CD14-positive monocyte (primary cell): Measurements from ENCODE around the gene CTSD. TPM values are rescaled to one million over a fixed set of nuclear protein-coding genes. Genes with fewer than 3 reads are reported as not detected.
A peak's percentile ranks its signal among the peaks of the same experiment; 100 is the strongest.

ENCODE experiments used
- DNase-seq, 3 donors: peaks; one replicate each; pipeline ENCODE4 v3.0.0-alpha.2; 2011 to 2022
- H2AFZ ChIP-seq: 2 replicates; pipeline ENCODE4 v1.6.0; 2012; ENCODE audit warnings: mild to moderate bottlenecking, low read depth, low read length, inconsistent platforms; ENCODE audit not compliant: insufficient read depth, poor library complexity, severe bottlenecking
- H3K27ac ChIP-seq, 2 donors: 1 replicate in 1 of 2; 2 replicates in 1 of 2; pipeline ENCODE4 v1.5.1; 2012 to 2013; ENCODE audit warnings: low read length in 2 of 2, control low read depth in 1 of 2, inconsistent platforms in 1 of 2, low read depth in 1 of 2, mild to moderate bottlenecking in 1 of 2
- H3K27me3 ChIP-seq, 2 donors: one replicate each; pipeline versions ENCODE4 v1.6.0 to v1.6.1; 2011 to 2013; ENCODE audit warnings: low read length in 2 of 2; ENCODE audit not compliant: control insufficient read depth in 2 of 2, insufficient read depth in 2 of 2
- H3K36me3 ChIP-seq, 2 donors: replicated peaks in 1 of 2; 1 replicate in 1 of 2; 2 replicates in 1 of 2; pipeline versions ENCODE4 v1.5.1 to v1.6.1; 2012 to 2013; ENCODE audit warnings: low read length in 2 of 2, control low read depth in 1 of 2, inconsistent platforms in 1 of 2, mild to moderate bottlenecking in 1 of 2; ENCODE audit not compliant: insufficient read depth in 2 of 2, control insufficient read depth in 1 of 2
- H3K4me1 ChIP-seq, 2 donors: 1 replicate in 1 of 2; 2 replicates in 1 of 2; pipeline versions ENCODE4 v1.5.1 to v1.6.1; 2012 to 2013; ENCODE audit warnings: low read length in 2 of 2, control low read depth in 1 of 2, inconsistent platforms in 1 of 2, mild to moderate bottlenecking in 1 of 2, moderate library complexity in 1 of 2; ENCODE audit not compliant: insufficient read depth in 2 of 2, control insufficient read depth in 1 of 2
- H3K4me2 ChIP-seq: replicated peaks from 2 replicates; pipeline ENCODE3; 2012; ENCODE audit warnings: low read length, moderate library complexity, mild to moderate bottlenecking; ENCODE audit not compliant: poor library complexity, severe bottlenecking; ENCODE audit errors: extremely low read depth
- H3K4me3 ChIP-seq, 3 experiments: fragments of 200-600 bp in 1 of 3; sonication (generic) in 1 of 3; replicated peaks in 1 of 3; 1 replicate in 2 of 3; 2 replicates in 1 of 3; pipeline ENCODE4 v1.5.1; 2011 to 2013; ENCODE audit warnings: low read length in 3 of 3, mild to moderate bottlenecking in 3 of 3, control low read depth in 2 of 3, low read depth in 2 of 3, inconsistent platforms in 1 of 3, moderate library complexity in 1 of 3
- H3K79me2 ChIP-seq: 2 replicates; pipeline ENCODE4 v1.6.0; 2012; ENCODE audit warnings: mild to moderate bottlenecking, control low read depth, inconsistent platforms, low read length, moderate library complexity; ENCODE audit not compliant: insufficient read depth
- H3K9ac ChIP-seq: 2 replicates; pipeline ENCODE4 v1.6.0; 2017; ENCODE audit warnings: low read length, mild to moderate bottlenecking; ENCODE audit not compliant: insufficient read depth, poor library complexity, severe bottlenecking
- H3K9me3 ChIP-seq, 2 donors: replicated peaks in 1 of 2; 1 replicate in 1 of 2; 2 replicates in 1 of 2; pipeline versions ENCODE4 v1.5.1 to v1.6.1; 2012 to 2013; ENCODE audit warnings: low read length in 2 of 2, control low read depth in 1 of 2; ENCODE audit not compliant: control insufficient read depth in 1 of 2, insufficient read depth in 1 of 2
- H4K20me1 ChIP-seq: 2 replicates; pipeline ENCODE4 v1.6.0; 2012; ENCODE audit warnings: mild to moderate bottlenecking, low read length, control low read depth, moderate library complexity; ENCODE audit not compliant: insufficient read depth
- H3K27ac Mint-ChIP-seq, 7 donors: one replicate each; pipeline ENCODE4 v1.8.0; 2020; ENCODE audit warnings: mild to moderate bottlenecking in 7 of 7, mixed read lengths in 7 of 7, moderate library complexity in 6 of 7, inconsistent platforms in 2 of 7
- H3K27me3 Mint-ChIP-seq, 3 donors: one replicate each; pipeline ENCODE4 v1.8.0; 2021 to 2022; ENCODE audit warnings: low read depth in 3 of 3, mild to moderate bottlenecking in 3 of 3, mixed read lengths in 3 of 3, moderate library complexity in 3 of 3, inconsistent platforms in 1 of 3
- H3K36me3 Mint-ChIP-seq, 2 donors: one replicate each; pipeline ENCODE4 v1.8.0; 2020; ENCODE audit warnings: mixed read lengths in 2 of 2, inconsistent platforms in 1 of 2, mild to moderate bottlenecking in 1 of 2
- H3K4me1 Mint-ChIP-seq: one replicate; pipeline ENCODE4 v1.8.0; 2020; ENCODE audit warnings: mild to moderate bottlenecking, mixed read lengths
- H3K4me3 Mint-ChIP-seq, 2 donors: one replicate each; pipeline ENCODE4 v1.8.0; 2020; ENCODE audit warnings: mild to moderate bottlenecking in 2 of 2, mixed read lengths in 2 of 2, moderate library complexity in 1 of 2
- H3K9me3 Mint-ChIP-seq, 7 donors: one replicate each; pipeline ENCODE4 v1.8.0; 2020 to 2022; ENCODE audit warnings: mixed read lengths in 7 of 7, mild to moderate bottlenecking in 6 of 7, moderate library complexity in 6 of 7, inconsistent platforms in 2 of 7
- WGBS: methylation state at CpG from one replicate; pipeline ENCODE4 v1.1.5; 2013; ENCODE audit warnings: missing lambda C conversion rate; ENCODE audit not compliant: insufficient coverage; 5-methylcytosine and 5-hydroxymethylcytosine counted together
- intact Hi-C, 2 donors: fragments of 100-400 bp; cut with micrococcal nuclease; formaldehyde crosslinking; loops; one replicate each; pipeline versions ENCODE4 v1.15.0 to v1.15.1; 2023
- polyA plus RNA-seq, 3 donors: library from polyadenylated mRNA; depleted of rRNA in 1 of 3; unstranded in 2 of 3; stranded (reverse) in 1 of 3; fragments of 300-500 nt in 2 of 3; fragments of >200 nt in 1 of 3; fragmentation: Illumina TruSeq in 2 of 3; gene quantifications; 1 replicate in 2 of 3; 2 replicates in 1 of 3; pipeline ENCODE4 v1.2.3, GENCODE V29; 2012 to 2021
- TF ChIP-seq, protein P1 (sequence below): fragments of 200-600 bp; IDR thresholded peaks from one replicate; pipeline ENCODE4 v1.8.0; 2022; ENCODE audit warnings: antibody characterized with exemption, mild to moderate bottlenecking

Gene CTSD
- polyA plus RNA-seq, 3 donors: 835 to 1,372 (median 855) TPM

DNA sequence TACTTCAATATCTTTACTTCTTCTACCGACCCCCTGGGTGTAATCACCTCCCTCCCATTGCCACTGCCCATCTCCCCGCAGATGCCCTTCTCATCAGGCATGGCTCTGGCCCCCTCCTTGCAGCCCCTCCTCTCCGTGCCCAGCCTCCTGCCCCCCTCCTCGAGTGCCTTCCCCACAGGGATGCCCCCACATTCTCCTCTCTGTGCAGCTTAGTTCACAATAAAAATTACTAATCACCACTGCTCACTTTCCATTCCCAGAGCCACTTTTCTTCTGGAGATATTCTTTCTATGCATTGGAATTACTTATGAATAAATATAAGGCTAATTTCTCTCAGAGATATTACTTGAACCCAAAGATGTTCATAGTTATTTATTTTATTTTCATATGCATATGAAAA, 35.4 kb downstream of the CTSD start:
- Histone ChIP-seq H3K36me3 (no peaks in the 10 kb centered on the region), H3K4me2 (no peak overlapping the region), H2AFZ (no peak overlapping the region), H3K4me3 (no peak overlapping the region), H4K20me1 (no peaks in the 10 kb centered on the region), H3K9ac (no peak overlapping the region), H3K9me3 (no peaks in the 10 kb centered on the region), H3K27ac (no peak overlapping the region), H3K79me2 (no peaks in the 10 kb centered on the region), H3K27me3 (peaks cover 12 to 46% of the 10 kb centered on the region in 2 donors), H3K4me1 (peaks cover 8 to 12% of the 10 kb centered on the region in 2 donors)
- Mint-ChIP-seq H3K4me3 (peak overlapping the region in 1 of 2 donors; percentile 72), H3K9me3 (peaks cover 0 to 9% (median 0%) of the 10 kb centered on the region in 7 donors), H3K4me1 (peaks cover 13% of the 10 kb centered on the region), H3K36me3 (no peaks in the 10 kb centered on the region), H3K27ac (no peak overlapping the region), H3K27me3 (peaks cover 29 to 61% (median 48%) of the 10 kb centered on the region in 3 donors)
- TF ChIP-seq, protein P1, sequence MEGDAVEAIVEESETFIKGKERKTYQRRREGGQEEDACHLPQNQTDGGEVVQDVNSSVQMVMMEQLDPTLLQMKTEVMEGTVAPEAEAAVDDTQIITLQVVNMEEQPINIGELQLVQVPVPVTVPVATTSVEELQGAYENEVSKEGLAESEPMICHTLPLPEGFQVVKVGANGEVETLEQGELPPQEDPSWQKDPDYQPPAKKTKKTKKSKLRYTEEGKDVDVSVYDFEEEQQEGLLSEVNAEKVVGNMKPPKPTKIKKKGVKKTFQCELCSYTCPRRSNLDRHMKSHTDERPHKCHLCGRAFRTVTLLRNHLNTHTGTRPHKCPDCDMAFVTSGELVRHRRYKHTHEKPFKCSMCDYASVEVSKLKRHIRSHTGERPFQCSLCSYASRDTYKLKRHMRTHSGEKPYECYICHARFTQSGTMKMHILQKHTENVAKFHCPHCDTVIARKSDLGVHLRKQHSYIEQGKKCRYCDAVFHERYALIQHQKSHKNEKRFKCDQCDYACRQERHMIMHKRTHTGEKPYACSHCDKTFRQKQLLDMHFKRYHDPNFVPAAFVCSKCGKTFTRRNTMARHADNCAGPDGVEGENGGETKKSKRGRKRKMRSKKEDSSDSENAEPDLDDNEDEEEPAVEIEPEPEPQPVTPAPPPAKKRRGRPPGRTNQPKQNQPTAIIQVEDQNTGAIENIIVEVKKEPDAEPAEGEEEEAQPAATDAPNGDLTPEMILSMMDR: no peak
- WGBS: 95% methylated on average over 2 of the region's 4 CpGs
- no peak for DNase-seq
- intact Hi-C loops: no loop called here

DNA sequence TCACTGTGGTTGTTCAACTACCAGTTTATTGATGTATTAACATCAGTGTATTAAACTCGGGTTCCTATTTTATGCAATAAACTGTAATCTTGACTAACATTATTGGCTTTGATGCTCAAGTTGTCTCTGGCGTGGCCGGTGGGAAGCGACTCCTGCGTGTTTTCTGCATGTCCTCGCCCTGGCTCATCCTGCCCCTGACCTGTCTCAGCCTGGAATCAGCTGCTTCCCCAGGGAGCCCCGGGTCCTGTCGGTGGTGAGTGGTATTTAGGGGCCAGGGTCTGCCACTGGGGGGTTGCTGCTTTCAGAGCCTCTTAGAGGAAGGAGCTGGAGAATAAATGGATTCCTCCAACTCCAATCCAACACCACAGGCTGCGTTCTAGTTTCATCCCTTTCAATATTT, 35.9 kb downstream of the CTSD start:
- H3K27me3 ChIP-seq: peaks cover 12 to 41% of the 10 kb centered on the region in 2 donors
- H3K9ac ChIP-seq: no peak overlapping the region
- H3K27ac ChIP-seq: no peak overlapping the region
- Mint-ChIP-seq H3K4me1 (peaks cover 15% of the 10 kb centered on the region), H3K9me3 (peaks cover 0 to 9% (median 0%) of the 10 kb centered on the region in 7 donors), H3K4me3 (peak overlapping the region in 1 of 2 donors; percentile 72), H3K27ac (no peak overlapping the region), H3K27me3 (peaks cover 28 to 59% (median 45%) of the 10 kb centered on the region in 3 donors), H3K36me3 (no peaks in the 10 kb centered on the region)
- intact Hi-C loops: no loop called here
- H3K4me2 ChIP-seq: no peak overlapping the region
- no peak overlapping the region for H3K4me3 ChIP-seq
- H4K20me1 ChIP-seq: no peaks in the 10 kb centered on the region
- no peak overlapping the region for H2AFZ ChIP-seq
- TF ChIP-seq, protein P1: no peak
- no peak for DNase-seq
- no peaks in the 10 kb centered on the region for H3K36me3 ChIP-seq
- H3K4me1 ChIP-seq: peaks cover 8 to 12% of the 10 kb centered on the region in 2 donors
- no peaks in the 10 kb centered on the region for H3K79me2 ChIP-seq
- H3K9me3 ChIP-seq: no peaks in the 10 kb centered on the region
- WGBS: 100% methylated on average over 5 of the region's 9 CpGs
